GM19351 (cell line): Measurements from ENCODE around the gene IP6K2.
A peak's percentile ranks its signal among the peaks of the same experiment; 100 is the strongest.

Experiments used
- ATAC-seq: cut with Tn5 transposase; IDR thresholded peaks from one replicate; pipeline ENCODE4 v1.9.1; 2021; ENCODE audit warnings: mild to moderate bottlenecking, moderate library complexity; ENCODE audit not compliant: unreplicated experiment

The IP6K2 gene

DNA sequence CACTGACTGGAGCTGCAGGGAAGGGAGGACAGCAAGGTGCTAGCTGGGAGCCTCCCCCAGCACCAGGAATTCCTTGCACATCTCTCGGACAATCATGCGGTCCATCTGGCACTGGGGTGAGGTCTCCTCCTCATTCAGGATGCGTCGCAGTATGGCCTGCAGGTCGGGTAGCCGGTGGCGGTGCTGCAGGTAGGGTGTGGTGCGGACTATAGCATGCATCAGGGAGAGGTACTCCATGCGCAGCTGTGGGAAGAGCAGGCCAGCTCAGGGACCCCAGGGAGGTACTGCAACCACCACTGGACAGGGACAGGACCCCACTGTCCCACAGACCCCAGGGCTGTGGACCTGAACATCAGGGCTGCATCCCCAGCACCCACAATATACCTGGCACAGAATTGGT lies 42.5 kb downstream of the IP6K2 start:
- no peak for ATAC-seq

DNA sequence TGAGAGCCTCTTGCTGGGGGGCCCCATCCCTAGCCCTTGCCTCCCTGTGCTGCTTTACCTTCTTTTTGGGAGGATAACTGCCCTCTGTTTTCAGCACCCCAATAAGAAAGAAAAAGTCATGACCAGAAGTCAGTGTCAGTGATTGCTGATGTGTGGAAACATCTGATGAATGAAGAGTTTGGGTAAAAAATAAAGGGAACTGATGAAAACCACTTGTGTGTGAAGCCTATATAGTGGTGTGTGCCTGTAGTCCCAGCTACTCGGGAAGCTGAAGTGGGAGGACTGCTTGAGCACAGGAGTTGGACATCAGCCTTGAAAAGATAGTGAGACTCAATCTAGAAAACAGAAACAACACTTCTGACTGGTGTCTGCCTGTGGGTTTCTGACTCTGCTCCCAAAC lies 44.5 kb downstream of the IP6K2 start:
- no peak for ATAC-seq

DNA sequence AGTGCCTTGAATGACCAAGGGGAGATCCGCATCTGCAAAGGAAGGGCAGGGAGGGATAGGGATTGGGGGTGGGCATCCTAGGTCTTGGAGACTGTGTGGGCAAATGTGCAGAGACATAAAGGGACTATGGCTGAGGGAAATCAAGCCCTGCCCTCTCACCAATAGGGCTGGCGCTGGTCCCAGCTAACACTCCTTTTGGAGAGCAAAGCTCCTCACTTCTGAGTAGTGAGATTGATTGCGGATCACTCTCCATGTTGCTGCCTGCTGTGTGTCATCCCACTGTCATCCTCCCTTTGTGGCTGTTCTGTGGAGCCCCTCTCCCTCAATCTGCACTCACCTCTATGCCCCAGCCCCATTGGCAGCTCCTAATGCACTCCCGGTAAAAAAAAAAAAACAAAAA lies 52.1 kb downstream of the IP6K2 start:
- no peak for ATAC-seq

DNA sequence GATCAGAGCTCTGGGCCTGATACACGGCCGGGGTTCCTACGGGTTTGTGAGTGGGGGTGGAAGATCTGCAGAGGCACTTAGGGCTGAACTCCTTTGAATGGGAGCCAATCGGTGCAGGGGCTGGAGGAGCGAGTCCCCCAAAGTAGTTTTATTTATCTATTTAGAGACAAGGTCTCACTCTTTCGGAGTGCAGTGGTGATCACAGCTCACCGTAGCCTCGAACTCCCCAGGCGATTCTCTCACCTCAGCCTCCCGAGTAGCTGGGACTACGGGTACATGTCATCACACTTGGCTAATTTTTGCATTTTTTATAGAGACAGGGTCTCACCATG lies 52.7 kb downstream of the IP6K2 start:
- no peak for ATAC-seq

DNA sequence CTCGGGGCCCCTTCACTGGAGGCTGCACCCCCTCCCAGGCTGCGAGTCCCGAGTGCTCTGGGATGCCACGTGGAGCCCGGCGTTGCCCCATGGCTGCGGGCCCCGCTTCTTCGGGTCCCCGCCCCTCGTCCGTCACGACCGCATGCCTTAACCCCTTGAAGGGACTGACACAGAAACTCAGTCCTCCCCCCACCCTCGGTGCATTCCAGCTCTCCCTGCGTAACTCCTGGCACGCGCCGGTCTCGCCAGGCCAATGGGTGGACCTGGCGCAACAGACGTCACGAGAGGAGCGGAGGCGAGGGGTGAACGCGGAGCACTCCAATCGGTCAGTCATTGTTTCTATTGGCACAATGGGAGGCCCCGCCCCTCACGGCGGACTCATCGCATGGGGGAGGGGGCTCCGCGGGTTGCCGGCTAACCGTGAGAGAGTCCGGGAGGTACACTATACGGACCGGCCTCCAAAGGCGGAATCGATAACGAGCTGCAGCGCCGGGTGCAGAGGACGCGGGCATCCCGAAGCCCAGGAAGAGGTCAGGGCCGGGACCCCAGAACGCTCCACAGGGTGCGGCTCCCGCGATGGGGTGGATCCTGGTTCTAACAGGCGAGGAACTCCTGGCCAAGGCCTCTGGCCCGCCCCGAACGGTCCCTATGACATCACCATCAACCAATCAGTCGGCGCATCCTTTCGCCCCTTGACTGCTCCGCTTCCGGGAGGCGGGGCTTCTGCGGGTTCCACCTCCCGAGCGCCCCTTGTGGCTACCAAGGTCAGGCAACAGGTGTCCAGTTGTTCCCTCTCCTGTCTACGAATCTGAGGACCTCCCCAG lies 53.3 kb downstream of the IP6K2 start:
- peak; percentile 91 for ATAC-seq

DNA sequence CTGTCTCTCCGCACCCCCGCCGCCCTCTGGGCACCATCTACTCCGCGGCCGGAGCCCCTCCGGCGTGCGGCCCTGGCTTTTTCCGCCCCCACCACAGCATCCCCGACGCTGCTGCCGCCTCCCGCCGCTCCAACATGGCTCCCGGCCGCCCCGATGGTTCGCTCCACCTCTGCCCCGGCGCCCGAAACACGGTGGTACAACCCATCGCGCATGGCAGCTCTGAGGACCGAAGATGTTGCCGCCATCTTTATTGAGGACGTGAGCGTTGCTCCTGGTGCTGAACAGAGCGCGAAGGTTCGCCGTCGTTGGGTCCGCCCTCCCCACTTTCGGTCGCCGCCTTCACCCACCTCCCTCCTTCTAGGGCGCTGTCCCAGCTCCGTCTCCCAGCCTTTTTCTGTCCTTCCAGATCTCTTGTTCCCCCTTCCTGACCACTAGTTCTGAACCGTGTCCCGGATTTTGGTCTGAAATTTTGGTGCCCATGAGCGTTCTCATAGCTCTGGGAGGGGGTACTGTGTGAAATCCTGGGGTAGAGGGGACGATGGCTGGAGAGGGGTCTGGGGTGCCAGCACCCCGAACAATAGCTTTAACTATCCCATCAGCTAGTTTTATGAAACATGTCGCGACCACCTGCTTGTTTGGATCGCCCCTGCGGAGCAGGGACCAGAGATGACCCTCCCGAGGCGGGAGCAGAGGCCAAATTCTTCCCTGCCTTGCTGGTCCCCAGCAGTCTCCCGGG lies 54.1 kb downstream of the IP6K2 start, which contains the start of gene CELSR3:
Gene CELSR3 (minus strand): TSS at position 134 of the 736 bp plus-strand sequence. CDS start 252 bp downstream, outside the sequence.
- ATAC-seq = no peak

DNA sequence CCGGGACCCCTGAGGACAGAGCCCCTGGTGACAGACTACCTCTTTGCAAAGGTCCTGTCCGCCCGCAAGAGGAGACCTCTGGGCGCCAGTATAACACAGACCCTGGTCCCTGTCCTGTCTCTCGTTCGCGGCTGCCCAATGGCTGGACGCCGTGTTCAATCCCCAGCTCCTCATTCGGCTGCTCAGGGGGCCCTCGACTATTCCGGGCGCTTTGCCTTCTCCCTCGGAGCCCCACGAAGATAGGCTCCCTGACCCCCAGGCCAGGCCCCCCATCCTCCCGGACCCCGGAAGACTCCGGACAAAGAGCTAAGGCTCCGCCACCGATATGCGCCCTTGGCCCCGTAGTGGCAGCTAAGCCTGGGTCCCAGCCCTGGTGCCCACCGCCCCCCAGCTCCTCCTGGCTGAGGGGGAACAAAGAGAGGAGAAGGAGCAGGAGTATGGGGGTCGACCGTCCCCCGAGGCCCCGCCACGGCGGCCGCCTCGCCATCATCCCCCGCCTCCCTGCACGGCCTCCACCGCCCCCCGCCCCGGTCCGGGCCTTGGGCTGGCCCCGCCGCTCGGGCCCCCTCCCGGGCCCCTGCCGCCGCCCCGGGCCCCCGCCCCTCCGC lies 54.8 kb downstream of the IP6K2 start:
- no peak for ATAC-seq

DNA sequence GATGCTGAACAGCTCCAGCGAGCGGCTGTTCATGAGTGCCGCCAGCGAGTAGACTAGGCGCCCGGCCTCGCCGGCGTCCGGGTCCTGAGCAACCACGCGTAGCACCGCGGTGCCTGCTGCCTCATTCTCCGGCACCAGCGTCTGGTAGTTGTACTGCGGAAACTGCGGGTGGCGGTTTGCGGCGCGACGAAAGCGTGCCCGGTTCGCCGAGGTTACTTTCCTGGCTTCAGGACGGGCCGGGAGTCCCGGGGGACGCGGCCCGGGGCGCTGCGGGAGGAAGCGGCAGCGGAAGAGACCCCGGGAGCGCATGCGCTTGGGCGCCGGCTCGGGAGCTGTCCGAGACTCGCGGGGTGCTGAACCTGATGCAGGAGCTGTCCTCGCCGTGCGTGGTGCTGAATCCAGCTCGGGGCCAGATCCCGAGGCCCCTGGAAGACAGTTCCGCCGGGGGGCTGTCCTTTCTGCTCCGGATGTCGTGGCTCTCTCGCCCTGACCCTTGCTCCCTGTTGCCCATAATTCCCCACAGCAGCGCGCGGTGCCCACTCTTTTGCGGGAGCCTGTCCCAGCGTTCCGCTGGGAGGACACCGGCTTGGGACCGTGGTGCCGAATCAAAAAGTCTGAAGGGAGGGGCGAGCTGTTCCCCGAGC lies 55.4 kb downstream of the IP6K2 start:
- ATAC-seq = no peak

DNA sequence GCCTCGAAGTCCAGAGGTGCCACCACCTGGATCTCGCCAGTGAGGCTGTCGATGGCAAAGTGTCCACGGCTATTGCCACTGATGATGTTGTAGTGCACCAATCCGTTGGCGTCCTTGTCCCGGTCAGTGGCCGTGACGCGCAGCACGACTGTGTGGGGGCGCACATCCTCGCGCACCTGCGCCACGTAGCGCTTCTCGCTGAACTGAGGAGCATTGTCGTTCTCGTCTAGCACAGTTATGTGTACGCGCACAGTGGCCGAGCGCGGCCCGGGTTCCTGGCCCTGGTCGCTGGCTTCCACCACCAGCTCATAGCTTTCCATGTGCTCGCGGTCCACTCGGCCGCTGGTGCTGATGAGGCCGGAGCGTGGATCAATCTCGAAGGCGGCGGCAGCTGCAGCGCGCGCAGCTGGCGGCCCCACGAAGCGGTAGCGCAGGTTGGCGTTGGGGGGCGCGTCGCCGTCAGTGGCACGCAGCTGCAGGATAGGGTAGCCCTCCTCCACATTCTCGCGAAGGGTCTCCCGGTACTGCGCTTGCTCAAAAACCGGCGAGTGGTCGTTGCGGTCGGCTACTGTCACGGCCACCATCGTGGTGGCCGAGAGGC lies 56.1 kb downstream of the IP6K2 start:
- no peak for ATAC-seq

DNA sequence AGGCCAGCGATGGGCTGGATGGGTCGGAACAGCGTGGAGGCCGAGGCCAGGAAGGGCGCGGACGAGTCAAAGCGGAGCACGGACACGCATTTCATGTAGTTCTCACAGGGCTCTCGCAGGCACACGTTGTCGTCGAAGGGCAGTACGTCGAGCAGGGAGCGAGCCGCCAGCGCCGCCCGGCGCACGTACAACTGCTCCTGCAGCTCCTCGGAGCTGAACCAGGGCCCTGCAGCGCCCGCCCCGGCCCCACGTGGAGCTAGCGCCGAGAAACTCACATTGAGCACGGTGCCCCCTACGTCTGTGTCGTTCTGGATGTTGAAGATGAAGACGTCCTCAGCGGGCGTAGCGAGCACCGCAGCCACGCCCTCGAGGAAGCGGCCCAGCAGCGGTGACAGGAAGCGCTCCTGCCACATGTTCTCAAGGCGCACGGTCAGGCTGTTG lies 60.2 kb downstream of the IP6K2 start:
- no peak for ATAC-seq

DNA sequence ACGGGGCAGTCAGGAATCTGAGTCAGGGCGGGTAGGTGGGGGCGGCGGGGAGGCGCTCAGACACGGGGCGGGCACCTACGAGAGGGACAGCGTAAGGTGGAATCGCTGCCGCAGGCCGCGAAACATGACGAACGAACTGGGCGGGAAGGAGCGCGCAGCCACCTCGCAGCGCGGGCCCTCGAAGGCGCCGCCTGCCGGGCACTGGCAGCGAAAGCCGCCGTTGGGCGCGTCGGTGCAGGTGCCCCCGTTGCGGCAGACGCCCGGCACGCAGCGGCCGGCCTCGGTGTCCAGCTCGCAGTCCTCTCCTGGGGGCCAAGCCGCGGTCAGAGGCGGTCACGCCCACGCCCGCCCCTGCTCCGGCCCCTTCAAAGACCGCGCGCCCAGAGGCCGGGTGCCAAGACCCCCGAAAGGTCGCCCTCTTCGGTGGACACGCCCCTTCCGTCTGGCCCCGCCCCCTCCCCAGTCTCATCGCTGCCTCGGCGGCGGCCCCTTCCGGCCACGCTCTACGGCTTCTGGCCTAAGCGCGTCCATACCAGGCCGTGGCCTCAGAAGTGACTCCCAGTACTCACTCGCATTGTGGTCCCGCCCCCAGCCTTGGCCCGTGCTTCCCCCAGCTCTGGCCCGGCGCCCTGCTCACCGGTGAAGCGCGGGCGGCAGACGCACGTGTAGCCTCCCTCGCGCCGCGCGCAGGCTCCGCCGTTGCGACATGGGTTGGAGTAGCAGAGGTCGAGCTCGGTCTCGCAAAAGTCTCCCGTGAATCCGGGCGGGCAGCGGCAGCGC lies 60.8 kb downstream of the IP6K2 start:
- ATAC-seq = peak; percentile 70

DNA sequence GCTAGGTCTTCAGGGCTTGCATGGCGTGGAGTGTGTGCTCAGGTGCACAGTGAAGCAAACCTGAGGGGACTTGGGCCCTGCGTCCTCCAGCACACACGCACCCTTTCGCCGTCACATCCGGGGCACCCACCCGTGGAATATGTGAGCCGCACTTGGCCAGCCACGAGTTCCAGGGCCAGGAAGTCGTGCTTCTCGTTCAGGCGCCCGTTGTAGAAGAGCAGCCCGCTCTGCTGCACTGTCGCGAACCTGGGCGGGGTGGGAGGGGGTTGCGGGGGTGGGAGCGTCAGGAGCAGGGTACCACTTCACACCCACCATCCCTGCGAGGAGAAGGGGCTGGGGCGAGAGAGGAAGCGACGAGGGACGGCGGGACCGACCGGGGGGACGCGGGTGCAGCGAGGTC lies 61.4 kb downstream of the IP6K2 start:
- ATAC-seq = no peak

DNA sequence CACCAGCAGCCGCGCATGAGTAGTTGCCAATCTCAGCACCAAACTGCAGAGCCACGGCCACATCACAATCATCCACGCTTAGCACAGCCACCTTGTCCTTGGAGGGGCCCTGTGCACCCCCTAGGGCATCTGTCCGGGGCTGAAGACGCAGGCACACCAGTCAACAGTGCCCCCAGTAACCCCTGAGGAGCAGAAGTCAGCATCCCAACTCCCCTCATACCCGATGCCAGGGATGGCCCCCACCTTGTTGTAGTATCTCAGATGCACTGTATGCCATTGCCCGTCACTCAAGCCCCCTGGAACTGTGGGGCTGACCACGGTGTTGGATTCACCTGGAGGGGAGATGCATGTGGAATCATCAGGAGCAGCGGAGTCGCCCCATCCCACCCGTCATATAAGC lies 62.0 kb downstream of the IP6K2 start:
- ATAC-seq = no peak

DNA sequence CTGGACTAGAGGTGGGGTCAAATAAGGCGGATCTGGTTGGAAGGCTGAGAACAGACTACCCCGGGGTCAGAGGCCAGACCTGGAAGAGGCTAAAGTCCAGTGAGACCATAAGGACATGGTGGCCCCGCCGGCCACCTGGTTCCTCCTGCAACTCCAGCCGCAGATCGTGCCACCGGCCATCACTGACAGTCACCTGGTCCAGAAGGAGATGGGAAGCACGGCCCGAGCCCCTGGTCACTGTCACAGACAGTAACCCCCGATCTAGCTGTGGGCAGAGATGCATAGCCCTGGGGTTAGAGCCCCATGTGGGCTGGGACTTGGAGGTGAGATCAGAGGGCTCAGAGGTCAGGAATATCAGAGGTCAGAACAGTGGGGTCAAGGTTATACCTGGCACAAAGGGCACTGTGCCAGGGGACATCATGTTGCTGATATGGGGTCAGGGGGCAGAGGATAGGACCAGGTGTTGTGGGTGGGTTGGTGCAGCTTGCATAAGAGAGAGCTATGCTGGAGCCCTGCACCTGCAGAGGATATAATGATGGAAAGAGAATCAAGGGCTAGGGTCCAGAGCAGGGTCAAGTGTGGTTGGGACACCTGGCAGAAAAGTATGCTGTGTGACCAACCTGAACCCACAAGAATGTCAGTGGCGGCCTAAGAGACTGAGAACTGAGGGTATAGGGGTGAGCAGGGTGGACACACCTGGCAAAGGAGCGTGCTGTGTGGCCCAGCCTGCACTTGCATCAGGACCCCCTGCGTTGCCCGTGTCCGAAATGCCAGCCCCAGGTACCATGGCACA lies 63.9 kb downstream of the IP6K2 start:
- no peak for ATAC-seq

DNA sequence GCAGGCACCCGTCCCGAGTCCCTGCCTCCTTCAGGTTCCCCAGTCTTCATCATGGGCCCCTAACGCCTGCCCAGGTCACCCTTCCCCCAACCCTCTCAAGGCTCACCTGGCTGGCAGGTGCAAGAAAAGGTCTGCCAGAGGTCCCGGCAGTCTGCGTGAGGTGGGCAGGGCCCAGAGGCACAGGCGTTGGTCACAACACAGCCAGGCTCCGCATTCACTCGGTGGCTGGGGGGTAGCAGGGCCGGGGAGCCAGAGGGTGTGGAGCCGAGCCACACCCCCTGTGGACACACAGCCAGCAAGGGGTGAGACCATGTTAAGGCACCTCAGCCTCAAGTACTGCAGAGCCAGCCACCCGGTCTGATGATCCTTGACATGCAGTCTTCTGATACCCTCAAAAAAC lies 65.2 kb downstream of the IP6K2 start:
- ATAC-seq = no peak

DNA sequence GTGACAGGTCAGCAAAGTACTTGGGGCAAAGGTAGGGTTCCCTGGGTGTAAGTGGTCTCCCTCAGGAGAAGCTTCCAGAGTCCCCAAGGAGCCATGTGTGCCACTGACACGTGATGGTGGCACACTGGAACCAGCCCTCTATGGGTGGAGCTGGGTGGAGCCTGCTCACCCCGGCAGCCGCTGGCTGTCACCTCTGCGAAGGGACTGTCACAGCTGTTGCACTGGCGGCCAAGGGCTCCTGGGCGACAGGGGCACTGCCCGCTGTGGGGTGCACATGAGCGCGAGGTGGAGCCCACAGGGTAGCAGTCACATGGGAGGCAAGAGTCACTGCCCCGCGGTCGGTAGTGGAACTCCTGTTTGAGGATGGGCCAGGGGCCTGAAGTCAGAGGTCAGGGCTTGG lies 66.3 kb downstream of the IP6K2 start:
- ATAC-seq = no peak

DNA sequence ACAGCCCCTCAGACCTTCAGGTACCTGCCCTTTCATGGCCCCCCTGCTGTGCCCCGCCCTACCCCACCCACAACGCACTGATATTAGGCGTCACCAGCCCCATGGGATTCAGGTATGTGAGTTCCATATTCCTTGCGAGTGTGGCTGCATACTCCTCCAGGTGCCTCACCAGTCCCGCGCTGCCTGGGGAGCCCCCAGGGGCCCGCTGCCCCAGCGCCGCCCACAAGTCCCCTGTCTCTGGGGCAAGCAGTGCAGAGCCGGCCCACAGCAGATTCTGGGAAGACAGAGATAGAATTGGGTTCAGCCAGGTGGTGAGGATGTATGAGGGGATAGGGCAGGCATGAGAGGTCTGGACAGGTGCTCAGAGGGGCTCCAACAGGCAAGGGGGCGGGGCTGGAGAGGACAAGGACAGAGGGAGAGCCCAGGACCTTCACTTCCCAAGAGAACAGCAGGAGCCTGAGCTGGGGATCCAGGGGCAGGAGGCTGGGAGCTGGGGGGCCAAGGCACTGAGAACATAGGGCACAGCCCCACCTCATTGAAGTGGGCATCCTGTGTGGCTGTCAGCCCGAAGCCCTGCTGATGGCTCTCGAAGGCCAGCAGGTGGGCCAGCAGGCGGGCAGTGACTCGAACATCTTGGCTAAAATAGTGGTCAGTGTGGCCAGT lies 68.7 kb downstream of the IP6K2 start:
- no peak for ATAC-seq

DNA sequence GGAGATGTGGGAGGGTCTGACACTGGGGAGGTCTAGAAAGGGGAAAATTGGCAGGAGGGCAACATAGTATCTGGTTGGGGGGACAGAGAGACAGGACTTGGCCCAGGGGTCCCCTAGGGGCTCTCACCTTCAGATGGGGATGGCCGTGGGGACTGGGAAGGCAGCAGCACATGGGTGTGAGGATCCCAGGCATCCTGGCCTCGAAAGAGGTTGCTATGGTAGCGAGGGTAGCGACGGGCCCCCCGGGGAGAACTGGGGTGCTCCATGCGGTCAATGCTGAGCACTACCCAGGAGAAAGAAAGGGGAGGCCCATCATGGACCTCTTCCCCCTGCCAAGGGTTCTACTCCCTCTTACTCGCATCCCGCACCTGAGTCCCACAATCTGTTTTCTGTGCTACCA lies 69.3 kb downstream of the IP6K2 start:
- ATAC-seq = no peak
